T-helper 22 cell (primary cell): ENCODE data around the gene MYO3B.

ENCODE experiments used
- DNase-seq: peaks from one replicate; pipeline ENCODE4 v3.0.0-alpha.2; 2020; ENCODE audit warnings: low read depth

Gene MYO3B, protein sequence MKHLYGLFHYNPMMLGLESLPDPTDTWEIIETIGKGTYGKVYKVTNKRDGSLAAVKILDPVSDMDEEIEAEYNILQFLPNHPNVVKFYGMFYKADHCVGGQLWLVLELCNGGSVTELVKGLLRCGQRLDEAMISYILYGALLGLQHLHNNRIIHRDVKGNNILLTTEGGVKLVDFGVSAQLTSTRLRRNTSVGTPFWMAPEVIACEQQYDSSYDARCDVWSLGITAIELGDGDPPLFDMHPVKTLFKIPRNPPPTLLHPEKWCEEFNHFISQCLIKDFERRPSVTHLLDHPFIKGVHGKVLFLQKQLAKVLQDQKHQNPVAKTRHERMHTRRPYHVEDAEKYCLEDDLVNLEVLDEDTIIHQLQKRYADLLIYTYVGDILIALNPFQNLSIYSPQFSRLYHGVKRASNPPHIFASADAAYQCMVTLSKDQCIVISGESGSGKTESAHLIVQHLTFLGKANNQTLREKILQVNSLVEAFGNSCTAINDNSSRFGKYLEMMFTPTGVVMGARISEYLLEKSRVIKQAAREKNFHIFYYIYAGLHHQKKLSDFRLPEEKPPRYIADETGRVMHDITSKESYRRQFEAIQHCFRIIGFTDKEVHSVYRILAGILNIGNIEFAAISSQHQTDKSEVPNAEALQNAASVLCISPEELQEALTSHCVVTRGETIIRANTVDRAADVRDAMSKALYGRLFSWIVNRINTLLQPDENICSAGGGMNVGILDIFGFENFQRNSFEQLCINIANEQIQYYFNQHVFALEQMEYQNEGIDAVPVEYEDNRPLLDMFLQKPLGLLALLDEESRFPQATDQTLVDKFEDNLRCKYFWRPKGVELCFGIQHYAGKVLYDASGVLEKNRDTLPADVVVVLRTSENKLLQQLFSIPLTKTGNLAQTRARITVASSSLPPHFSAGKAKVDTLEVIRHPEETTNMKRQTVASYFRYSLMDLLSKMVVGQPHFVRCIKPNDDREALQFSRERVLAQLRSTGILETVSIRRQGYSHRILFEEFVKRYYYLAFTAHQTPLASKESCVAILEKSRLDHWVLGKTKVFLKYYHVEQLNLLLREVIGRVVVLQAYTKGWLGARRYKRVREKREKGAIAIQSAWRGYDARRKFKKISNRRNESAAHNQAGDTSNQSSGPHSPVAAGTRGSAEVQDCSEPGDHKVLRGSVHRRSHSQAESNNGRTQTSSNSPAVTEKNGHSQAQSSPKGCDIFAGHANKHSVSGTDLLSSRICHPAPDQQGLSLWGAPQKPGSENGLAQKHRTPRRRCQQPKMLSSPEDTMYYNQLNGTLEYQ (N-terminal part only)

DNA sequence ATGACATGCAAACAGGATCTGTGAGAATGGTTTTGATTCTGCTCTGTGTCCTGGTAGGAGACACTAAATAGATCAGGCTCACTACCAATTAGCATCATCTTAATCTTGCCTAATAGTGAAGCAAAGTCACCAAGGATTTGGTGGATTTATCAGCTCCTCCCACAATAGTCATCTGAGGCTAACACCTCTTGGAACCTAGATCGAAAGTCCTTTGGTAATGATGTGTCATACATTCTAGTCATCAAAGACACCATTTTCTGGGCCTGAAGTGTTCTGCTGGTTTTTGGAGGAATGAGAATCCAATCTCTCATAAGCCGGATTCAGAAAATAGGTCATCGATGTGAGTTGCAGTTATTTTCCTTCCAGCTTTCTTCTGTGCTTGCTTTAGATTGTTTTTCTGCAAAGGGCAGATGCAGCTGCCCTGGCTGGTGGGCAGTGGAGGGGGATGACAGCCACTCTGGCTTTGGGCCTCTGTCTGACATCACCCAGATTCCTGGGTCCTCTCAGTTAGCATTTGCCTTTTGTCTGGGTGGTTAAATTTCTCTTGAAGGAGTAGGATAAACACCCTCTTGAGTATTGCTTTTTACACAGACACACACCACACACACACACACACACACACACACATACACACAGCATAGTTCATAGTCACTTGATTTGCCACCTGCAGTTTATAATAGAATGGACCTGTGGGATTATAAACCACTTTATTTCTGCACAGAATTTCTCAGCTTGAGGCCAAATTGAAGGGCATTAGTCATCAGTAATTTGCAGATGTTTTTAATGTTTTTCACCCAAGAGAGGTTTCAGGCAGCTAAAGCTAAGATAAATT, at the start of gene MYO3B:
MYO3B (plus strand) TSS at position 198 of the 832 bp plus-strand sequence; CDS start at position 339, 141 bp downstream.
- DNase-seq, result no peak

DNA sequence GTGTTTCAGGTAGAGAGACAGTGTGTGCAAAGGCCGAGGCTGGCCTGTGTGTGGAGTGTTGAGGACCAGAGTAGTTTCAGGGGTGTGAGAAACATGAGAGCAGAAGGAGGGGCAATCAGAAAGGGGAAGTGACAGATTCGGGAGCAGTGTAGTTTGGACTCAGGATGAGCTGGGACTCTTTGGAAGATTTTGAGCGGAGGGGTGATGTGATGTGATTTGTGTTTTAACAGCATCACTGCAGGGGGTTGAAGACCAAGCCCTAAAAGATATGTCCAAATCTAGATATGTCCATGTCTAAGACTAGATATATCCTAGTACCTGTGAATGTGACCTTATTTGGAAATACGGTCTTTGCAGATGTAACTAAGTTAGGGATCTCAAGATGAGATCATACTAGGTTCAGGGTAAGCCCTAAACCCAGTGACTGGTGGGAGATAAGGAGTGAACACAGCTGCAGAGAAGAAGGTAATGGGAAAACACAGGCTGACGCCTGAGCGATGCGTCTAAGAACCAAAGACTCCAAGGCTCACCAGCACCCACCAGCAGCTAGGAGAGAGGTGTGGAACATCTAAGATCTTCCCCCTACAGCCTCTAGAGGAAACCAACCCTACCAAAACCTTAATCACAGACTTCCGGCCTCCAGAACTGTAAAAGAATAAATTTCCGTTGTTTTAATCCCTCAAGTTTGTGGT, 38.5 kb upstream of the MYO3B start:
- no peak for DNase-seq

DNA sequence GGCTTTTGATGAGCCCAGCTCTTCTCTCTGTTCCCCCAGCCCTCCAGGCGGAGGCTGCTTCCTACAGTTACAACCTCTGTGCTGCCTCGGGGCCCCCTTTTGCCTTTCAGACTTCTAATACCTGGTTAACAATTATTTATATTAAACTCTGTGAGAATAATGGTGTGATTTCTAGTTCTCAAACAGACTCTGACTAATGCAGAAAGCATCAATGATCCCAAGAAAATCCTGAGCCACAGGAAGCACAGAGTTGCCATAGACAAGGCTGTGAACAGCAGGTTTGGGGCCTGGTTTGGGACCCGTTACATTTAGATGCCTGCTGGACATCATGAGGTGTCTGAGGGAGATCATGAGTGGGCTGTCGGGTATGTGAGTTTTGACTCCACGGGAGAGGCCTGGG, 37.4 kb upstream of the MYO3B start:
- DNase-seq, result no peak

DNA sequence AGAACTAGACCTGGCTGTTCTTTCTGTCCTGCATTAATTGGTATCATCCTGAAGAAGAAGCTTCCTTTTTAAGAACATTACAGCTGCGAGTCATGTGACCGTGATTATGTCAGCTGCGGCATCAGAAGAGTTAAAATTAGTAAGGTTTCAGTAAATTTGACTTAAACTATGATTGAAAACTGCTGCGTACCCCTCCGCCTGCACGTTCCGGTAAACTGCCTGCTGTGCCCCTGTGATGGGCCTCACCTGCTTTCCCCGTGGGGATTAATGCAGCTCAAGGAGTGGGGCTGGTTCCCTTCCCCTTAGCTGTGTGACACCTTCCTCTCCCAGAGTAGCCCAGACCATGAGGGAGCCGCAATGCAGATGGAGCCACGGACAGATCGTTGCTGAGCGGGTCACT, 36.1 kb upstream of the MYO3B start:
- DNase-seq, result no peak

DNA sequence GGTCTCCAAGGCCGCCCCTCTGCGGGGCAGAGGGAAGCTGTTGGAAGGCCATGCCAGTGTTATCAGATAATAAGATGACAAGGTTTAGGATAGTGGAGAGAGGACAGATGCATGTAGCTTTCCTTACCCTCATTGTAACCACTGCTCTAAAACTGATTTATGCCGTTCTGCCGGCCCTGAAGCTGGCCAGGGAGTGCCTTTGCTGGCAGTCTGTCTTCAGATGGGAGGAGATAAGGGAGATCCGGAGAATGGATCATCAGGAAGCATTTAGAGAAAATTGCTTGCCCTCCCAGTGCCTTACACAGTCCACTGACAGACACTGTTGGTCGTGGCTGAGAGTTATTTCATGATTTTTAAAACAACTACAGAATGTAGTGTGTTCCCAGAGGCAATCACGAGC, 35.4 kb upstream of the MYO3B start:
- DNase-seq, result no peak

DNA sequence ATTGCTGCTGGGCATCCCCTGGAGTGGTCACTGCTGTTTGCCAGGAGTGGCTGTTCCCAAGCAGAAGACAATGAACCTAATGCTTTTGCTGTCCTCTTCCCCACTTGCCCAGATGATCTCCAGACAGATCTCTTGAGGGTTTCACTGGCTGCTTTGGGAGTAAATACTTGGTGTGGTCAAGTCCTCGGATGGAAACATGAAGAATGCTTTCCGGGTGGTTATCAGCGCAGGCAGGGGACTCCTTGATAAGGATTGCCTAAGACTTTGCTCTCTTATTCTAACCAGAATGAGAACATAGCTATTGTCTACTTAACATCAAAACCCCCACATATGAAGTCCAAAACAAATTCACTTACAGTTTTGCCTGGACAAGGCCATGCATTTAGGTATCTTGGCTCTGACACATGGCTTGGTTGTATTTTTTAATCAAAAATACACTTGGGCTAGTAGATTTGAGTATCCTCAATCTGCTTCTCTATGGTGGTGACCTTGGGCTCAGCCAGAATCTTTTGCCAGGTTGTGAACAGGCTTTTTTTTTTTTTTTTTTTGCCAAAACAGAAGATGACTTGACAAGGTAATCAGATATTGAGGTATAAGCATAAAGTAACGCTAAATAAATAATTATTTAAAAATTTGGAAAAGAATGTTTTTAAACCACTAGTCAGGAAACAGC, 34.8 kb upstream of the MYO3B start:
- no peak for DNase-seq

DNA sequence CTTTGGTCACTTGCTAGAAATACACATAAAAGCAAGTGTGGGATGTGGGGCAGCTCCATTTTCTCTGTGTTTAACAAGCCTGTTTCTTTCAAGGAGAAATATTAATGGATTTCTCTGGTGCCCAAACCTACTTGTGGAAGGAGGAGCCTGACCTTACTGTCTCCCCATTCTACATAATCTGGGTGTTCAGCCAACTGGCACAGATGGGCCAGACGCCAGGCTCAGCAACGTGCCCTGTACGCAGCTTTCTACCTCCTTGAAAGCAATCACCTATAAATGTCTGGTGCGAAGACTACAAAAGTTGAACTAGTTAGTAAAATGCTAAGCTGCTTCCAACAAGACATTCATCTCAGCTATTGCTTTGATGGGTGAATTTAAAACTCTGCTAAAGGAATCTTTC, 33.2 kb upstream of the MYO3B start:
- DNase-seq, result no peak

DNA sequence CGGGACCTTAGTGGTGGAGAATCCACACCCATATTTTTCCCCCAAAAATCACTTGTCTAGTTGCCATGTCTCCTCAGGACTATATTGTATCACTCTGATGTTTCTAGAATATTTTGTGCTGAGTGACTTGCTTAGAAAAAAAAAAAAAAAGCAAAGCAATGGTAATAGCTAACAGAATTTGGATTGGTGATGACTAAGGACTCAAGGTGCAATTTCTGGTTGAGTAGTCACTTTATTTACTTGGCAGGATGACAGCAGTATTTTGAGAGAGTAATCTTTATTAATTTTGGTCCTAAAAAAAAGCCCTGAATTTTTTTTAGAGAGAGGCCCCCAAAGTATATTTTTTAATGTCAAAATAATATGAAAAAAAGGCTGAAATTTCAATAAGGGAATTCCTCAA, 32.8 kb upstream of the MYO3B start:
- DNase-seq, result no peak

DNA sequence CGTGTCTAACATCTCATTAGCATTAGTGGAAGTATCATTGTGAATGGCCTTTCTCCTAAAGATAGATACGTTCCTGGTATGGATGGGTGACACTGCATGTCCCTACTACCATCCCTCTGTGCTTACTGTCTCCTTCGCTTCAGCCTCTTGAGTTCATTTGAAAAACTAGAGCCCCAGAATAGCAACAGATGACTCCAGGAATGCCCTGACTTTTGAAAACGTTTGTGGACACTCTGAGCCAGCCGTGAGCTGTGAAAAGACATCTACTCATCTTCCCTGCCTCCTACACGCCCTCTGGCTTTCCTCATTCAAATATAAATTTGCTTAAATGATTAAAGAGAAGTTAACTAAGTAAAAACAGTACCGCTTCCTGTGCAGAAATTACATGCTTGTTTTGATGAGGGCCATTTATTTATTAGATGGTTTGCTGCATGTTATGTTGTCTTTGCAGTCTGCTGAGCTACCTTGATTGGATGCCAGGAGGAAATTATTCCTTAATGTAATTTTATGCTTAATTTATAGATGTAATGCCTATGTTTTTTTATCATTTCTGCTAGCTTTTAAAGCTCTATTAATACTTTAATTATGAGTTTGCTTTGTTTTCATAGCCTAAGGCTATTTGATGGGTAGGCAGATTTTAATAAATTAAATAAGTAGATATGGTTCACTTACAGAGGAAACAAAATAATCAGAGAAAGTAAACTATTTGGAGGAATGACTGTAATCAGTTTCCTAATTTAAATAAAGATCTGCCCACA, 32.1 kb upstream of the MYO3B start:
- no peak for DNase-seq

DNA sequence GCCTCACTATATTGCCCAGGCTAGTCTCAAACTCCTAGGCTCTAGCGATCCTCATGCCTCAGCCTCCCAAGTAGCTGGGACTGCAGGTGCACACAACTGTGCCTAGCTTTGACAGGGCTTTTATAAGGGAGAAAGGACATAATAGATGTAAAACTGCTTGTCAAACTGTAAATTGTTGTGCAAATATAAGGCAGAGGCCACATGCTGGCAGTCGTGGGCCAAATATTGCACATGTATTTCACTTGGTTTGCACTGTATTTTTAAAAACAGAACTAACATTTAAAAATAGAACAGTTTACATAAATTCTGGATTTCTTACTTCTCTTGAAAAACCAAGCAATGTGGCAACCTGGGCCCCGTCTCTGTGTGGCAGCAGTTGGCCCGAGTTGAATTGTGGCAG, 31.2 kb upstream of the MYO3B start:
- no peak for DNase-seq

DNA sequence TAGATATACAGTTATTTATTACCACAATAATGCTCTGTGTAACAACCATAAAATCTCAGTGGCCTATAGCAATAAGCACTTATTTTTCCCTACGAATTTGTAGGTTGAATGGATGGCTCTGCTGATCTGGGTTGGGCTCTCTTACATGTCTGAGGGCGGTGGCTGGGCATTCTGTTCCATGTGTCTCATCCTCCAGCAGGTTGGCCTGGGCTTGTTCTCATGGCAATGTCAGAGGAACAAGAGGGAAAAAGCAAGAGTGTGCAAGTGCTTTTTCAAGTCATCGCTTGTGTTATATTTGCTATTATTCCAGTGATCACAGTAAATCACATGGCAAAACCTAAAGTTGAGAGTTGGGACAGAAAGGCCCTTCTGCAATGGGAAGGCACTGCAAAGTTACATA, 30.4 kb upstream of the MYO3B start:
- no peak for DNase-seq

DNA sequence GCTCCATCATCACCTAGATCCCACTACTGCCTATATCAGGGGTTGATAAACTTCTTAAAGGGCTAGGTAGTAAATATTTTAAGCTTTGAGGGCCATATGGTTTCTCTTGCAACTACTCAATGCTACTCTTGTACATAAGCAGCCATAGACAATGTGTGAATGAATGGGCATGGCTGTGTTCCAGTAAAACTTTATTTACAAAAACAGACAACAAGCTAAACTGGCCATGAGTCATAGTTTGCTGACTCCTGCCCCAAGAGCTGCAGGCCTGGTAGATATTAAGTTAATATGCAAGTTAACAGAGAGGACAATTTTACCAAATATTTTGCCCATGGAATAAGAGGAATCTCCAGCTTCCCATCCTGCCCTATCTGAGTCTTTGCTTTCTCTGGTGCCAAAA, 29.8 kb upstream of the MYO3B start:
- no peak for DNase-seq

DNA sequence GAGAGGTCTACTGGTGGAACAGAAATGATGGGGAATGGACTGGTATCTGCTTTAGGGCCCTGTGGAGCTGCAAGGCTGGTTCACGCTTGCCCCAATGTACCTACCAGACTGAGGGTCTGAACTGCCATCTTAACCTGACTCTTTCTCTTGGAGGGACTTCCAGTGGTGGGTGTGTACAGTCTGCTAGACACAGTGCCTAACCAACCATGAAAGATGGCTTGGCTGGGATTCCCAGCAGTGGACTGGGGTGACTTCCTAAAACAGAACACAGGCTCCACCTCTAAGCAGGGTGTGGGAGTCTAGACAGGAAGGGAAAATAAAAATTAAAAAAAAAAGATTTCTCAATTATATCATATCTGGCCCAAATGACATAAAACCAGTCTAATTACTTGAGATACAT, 25.5 kb upstream of the MYO3B start:
- no peak for DNase-seq

DNA sequence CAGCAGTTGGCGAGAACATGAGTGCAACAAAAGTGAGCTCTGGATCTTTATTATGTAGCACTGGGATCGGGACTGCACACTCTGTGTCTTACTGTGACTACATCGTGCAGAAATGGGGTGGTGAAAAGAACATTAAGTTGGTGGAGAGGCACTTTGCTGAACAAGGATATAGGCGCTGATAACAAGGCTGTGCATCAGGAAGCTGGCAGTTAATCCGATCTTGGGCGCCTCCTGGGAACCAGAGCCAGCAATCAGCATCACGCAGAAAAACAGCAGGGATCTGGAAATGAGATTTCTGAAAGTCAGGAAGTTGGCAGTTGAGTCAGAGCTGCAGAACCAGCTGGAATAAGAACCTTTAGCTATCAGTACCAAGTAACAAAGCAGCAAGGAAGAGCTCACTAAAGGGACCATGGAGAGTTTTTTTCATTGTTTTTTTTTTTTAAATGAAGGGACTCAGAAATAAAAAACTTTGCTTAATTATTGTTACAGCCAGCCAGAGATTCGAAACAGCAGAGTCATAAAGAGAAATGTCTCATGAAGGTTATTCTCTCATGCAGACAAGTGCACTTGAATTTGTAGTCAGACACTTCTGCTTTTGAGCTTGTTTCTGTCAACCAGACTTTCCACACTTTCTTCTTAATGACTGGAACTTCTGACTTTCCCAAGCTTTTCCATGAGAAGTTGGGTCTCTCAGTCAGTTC, 22.8 kb upstream of the MYO3B start:
- no peak for DNase-seq

DNA sequence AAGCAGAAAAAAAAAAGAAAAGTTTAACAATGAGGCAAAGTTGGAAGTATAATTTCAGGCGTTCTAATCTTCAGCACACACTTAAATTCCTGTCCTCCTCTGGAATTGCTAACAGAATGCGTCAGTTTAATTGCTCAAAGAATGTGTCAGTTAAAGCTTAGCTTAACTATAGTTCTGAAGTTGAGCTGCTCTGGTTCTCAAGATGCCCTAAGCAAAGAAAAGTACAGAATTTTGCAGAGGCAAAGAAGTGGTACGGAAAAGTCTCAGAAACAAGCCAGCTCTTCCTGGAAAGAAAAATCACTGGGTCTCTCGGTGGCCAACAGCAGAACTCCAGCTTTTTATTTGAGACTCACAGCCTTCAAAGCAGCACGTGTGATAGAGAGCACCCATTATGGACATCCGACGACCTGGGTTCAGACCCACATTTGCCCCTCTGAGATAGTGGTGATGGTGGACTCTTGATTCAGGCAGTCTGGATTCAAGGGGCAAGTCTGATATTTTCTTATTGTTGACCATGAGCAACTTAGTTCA, 22.2 kb upstream of the MYO3B start:
- DNase-seq, result no peak

DNA sequence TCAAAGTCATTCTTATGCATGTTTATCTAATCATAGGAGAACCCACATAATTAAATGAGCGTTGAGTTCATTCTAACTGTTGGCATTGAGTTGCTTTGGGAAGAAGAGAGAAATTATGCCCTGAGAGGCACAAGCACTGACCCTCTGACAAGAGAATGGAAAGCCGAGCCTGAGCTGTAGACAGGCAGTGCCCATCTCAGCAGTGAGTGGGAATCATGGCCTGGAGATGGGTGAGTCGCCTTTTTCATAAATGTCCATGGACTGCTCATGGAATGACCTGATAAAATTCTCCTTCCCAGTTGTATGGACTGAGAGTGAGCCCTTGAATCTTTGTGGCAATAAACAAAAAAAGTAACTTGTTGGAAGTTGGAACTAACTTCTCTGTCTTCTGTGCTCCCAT, 21.4 kb upstream of the MYO3B start:
- DNase-seq, result no peak

DNA sequence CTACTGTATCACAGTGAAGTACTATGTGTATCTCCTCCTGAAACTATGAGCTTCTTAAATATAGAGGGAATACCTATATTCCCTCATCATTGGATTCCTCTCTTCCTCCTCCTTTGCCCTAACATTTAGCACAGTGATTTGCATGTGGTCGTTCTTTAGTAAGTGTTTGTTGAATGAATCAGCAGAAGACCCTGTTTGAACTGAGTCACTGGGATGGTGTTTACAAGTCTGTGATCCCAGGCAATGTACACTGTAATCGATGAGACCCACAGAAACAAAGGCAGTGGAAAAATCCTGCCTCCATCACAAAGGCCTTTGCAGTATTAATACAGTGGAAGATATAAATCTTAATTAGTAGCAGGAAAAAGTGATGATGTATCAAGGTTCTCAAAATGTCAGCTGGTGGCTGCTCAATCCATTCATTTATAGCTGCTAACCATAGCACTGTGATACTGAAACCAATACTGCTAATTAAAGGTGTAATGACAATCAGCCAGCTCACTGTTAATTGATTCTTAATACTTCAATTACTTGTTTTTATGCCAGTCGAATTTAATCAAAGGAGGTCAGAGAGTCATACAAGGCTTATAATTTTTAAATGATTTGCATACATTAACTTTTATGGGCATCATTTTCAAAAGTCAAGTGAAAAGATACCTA, 20.8 kb upstream of the MYO3B start:
- DNase-seq, result no peak

DNA sequence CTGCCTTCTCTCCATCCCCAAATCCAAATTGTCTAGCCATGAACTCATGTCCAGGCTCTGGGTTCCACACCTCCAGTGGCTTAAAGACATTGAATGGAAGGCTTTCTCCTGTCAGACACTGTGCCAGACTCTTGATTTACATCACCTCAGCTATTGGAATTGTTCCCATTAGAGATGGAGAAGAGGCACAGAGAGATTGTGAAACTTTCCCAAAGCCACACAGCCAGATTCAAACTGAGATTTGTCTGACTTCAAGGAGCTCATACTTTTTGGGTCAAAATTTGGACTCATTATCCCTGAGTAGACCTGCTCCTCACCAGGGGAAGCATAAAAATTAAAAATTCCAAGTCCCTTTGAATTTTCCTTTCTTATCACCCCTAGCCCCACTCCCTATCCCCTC, 18.9 kb upstream of the MYO3B start:
- no peak for DNase-seq
